SH-SY5Y (cell line): Measurements from ENCODE around the gene SLCO1C1.

Experiments used
- GATA2 ChIP-seq: IDR thresholded peaks from 2 replicates; pipeline ENCODE4 v1.6.1; 2011; ENCODE audit warnings: mild to moderate bottlenecking, low read depth, low read length
- GATA3 ChIP-seq: IDR thresholded peaks from 2 replicates; pipeline ENCODE4 v1.6.1; 2011; ENCODE audit warnings: low read depth, mild to moderate bottlenecking, low read length, moderate library complexity

GRCh38 chr12:20695232-20695631 is at the start of gene SLCO1C1:
- TF ChIP-seq GATA3 (no peak), GATA2 (no peak)
